ENCODE measurements around the gene DGLUCY.
"Not testable (repeated sequence)": the region's sequence is repeated elsewhere in the genome, so short reads cannot be mapped to it uniquely, and the experiment has no call there.

Gene DGLUCY

GRCh38 chr14:91113829-91114078 lies at the start of gene DGLUCY:
Gene DGLUCY (plus strand): TSS chr14:91114073. CDS start chr14:91160295, 46,222 bp downstream.
- no peak for DNase-seq

- DNase-seq, result no peak
These were observed 48.6 kb upstream of the DGLUCY start for GRCh38 chr14:91065266-91065665.

- no peak for DNase-seq
These were observed 46.7 kb upstream of the DGLUCY start for GRCh38 chr14:91067186-91067585.

- DNase-seq, result no peak
These were observed 45.2 kb upstream of the DGLUCY start for GRCh38 chr14:91068642-91069041.

- DNase-seq, result no peak
These were observed 43.3 kb upstream of the DGLUCY start for GRCh38 chr14:91070572-91070971.

GRCh38 chr14:91075553-91075952 lies 38.3 kb upstream of the DGLUCY start:
- DNase-seq, result no peak

GRCh38 chr14:91078095-91078737 lies 35.7 kb upstream of the DGLUCY start:
- no peak for DNase-seq

GRCh38 chr14:91080071-91080470 lies 33.8 kb upstream of the DGLUCY start:
- no peak for DNase-seq

GRCh38 chr14:91082282-91082681 lies 31.6 kb upstream of the DGLUCY start:
- no peak for DNase-seq

- DNase-seq, result no peak
These were observed 29.4 kb upstream of the DGLUCY start for GRCh38 chr14:91084516-91084915.

- DNase-seq, result not testable (repeated sequence)
These were observed 26.4 kb upstream of the DGLUCY start for GRCh38 chr14:91087470-91087869.

GRCh38 chr14:91088585-91089235 lies 25.2 kb upstream of the DGLUCY start:
- no peak for DNase-seq

- DNase-seq, result no peak
These were observed 23.8 kb upstream of the DGLUCY start for GRCh38 chr14:91089958-91090535.

- no peak for DNase-seq
These were observed 23.1 kb upstream of the DGLUCY start for GRCh38 chr14:91090743-91091142.

GRCh38 chr14:91092073-91092472 lies 21.8 kb upstream of the DGLUCY start:
- DNase-seq, result no peak

GRCh38 chr14:91093743-91094472 lies 20.0 kb upstream of the DGLUCY start:
- not testable (repeated sequence) for DNase-seq

GRCh38 chr14:91094772-91095171 lies 19.1 kb upstream of the DGLUCY start:
- no peak for DNase-seq

GRCh38 chr14:91095178-91095577 lies 18.7 kb upstream of the DGLUCY start:
- no peak for DNase-seq

- DNase-seq, result not testable (repeated sequence)
These were observed 16.2 kb upstream of the DGLUCY start for GRCh38 chr14:91097657-91098056.

GRCh38 chr14:91098591-91098990 lies 15.3 kb upstream of the DGLUCY start:
- no peak for DNase-seq

GRCh38 chr14:91100102-91100501 lies 13.8 kb upstream of the DGLUCY start:
- DNase-seq, result no peak

GRCh38 chr14:91103116-91103515 lies 10.8 kb upstream of the DGLUCY start:
- no peak for DNase-seq

- DNase-seq, result no peak
These were observed 4.8 kb upstream of the DGLUCY start for GRCh38 chr14:91108941-91109611.

All from NCI-H2227 treated with DMSO at 0.1 percent for 48 hours (cell line).